ENCODE data around the gene KLHL34. TPM values are rescaled to one million over a fixed set of nuclear protein-coding genes. Genes with fewer than 3 reads are reported as not detected.

The KLHL34 gene
- total and polyA plus RNA-seq, 2 experiments from 2014 or later = 0.81 to 1.1 TPM

DNA sequence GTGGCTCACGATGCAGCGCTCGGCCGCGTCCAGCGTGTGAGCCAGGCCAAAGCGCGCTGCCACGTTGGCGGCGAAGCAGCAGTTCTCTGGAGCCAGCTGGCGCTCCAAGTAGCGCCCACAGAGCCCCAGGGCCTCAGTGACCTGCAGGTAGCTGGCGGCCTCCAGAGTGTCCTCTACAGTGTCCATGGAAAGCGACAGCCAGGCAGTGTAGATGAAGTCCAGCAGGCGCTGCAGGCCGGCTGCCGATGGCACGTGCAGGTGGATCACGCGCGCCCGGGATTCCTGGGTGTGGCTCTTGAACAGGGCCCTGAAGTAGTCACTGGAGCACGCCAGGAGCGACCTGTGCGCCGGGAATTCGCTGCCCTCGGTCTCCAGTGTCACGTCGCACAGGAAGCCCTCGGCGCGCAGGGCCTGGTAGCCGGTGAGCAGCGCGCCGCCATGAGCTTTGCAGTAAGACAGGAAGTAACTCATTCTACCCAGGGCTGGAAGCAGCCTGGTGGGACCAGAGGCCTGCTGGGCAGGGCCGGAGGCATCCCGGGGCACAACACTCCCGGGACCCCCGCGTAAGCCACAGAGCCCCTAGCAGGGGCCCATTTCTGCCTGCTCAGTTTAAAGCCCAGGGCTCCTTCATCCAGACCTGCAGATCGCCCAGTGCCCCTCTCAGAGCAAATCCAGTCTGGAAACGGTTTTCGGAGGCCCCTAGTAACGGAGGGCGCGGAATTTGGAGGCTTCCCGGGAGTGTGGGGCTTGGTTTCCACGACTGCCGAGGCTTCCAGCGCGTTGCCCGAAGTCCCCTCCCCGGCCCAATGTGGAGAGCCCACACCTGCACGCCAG lies 595 bp downstream of the KLHL34 start (continued):
- no peak for TF ChIP-seq ZNF462 (CRISPR knock-in tag; IDR thresholded peaks at IDR 0.05)
- TF ChIP-seq EZH2 (IDR thresholded peaks at IDR 0.05; ENCODE audit: low read depth, unreplicated experiment) = no peak
- TF ChIP-seq ZNF114 (CRISPR knock-in tag; IDR thresholded peaks at IDR 0.05) = no peak

DNA sequence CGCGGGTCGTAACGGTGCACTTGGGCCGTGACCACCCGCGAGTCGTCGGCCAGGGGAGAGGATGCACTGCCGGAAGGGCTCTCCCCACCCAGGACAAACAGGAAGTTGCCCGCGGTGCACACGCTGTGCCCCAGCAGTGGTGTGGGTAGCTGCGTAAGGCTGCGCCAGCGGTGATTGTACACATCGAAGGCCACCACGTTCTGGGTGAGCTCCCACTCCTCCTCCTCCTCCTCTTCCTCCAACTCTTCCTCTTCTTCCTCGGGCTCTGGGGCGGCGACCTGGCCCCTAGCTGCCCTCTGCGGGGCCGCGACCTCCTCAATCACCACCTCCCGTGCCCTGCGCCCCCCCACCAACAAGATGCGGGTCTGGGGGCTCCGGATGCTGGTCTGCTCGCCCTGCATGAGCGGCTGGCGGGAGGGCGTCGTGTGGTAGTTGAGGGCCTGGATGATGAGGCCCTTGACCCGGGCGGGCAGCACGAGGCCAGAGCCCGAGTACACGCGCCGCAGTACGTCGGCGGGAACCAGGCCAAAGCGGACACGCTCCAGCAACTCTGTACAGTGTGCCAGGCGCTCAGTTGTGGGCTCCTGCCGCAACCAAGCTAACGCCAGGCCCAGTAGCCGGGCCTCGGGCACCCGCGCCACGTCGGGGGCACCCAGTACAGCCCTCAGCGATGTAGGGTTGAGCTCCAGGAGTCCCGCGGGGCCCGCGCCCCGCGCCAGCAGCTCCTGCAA lies 1.4 kb downstream of the KLHL34 start:
- no peak overlapping the region for H3K27ac ChIP-seq (ENCODE audit: low read depth)
- DNase-seq (ENCODE audit: low spot score) (peak; percentile 7), ATAC-seq (no peak)
- no peak overlapping the region for H3K4me2 ChIP-seq
- H3K9me2 ChIP-seq (ENCODE audit: insufficient read depth) = no peaks in the 10 kb centered on the region
- Mint-ChIP-seq H3K36me3 (ENCODE audit: low read depth) (peaks cover 2% of the 10 kb centered on the region; the same call in 1 of the 3 replicates), H3K27ac (no peak overlapping the region), H3K27me3 (ENCODE audit: insufficient read depth, low read depth, poor library complexity) (peaks cover 3% of the 10 kb centered on the region), H3K9me3 (peaks cover 3% of the 10 kb centered on the region; the same call in 1 of the 3 replicates), H3K4me3 (no peak overlapping the region), H3K4me1 (peaks cover 4% of the 10 kb centered on the region; the same call in 2 of the 3 replicates)
- H3F3A ChIP-seq (replicated peaks; ENCODE audit: low read depth) = no peaks in the 10 kb centered on the region
- no peak overlapping the region for H2AFZ ChIP-seq
- no peaks in the 10 kb centered on the region for H4K20me1 ChIP-seq (replicated peaks; ENCODE audit: insufficient read depth)
- no peaks in the 10 kb centered on the region for H3K79me2 ChIP-seq (replicated peaks; ENCODE audit: insufficient read depth)
- H3K4me3 ChIP-seq = no peak overlapping the region
- no peaks in the 10 kb centered on the region for H3K4me1 ChIP-seq (ENCODE audit: insufficient read depth)
- peaks cover 8% of the 10 kb centered on the region; the same call in 1 of the 2 replicates for H3K27me3 ChIP-seq (ENCODE audit: insufficient read depth)
- H3K36me3 ChIP-seq (ENCODE audit: insufficient read depth) = no peaks in the 10 kb centered on the region; the same call in 1 of the 2 replicates
- TF ChIP-seq ZNF114 (CRISPR knock-in tag; IDR thresholded peaks at IDR 0.05) = no peak
- TF ChIP-seq, protein P1, sequence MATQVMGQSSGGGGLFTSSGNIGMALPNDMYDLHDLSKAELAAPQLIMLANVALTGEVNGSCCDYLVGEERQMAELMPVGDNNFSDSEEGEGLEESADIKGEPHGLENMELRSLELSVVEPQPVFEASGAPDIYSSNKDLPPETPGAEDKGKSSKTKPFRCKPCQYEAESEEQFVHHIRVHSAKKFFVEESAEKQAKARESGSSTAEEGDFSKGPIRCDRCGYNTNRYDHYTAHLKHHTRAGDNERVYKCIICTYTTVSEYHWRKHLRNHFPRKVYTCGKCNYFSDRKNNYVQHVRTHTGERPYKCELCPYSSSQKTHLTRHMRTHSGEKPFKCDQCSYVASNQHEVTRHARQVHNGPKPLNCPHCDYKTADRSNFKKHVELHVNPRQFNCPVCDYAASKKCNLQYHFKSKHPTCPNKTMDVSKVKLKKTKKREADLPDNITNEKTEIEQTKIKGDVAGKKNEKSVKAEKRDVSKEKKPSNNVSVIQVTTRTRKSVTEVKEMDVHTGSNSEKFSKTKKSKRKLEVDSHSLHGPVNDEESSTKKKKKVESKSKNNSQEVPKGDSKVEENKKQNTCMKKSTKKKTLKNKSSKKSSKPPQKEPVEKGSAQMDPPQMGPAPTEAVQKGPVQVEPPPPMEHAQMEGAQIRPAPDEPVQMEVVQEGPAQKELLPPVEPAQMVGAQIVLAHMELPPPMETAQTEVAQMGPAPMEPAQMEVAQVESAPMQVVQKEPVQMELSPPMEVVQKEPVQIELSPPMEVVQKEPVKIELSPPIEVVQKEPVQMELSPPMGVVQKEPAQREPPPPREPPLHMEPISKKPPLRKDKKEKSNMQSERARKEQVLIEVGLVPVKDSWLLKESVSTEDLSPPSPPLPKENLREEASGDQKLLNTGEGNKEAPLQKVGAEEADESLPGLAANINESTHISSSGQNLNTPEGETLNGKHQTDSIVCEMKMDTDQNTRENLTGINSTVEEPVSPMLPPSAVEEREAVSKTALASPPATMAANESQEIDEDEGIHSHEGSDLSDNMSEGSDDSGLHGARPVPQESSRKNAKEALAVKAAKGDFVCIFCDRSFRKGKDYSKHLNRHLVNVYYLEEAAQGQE (IDR thresholded peaks at IDR 0.05; ENCODE audit: unreplicated experiment) = no peak
- no peak for TF ChIP-seq STAT1 (IDR thresholded peaks at IDR 0.05; ENCODE audit: unreplicated experiment)
- TF ChIP-seq EZH2phosphoT487 (IDR thresholded peaks at IDR 0.05; ENCODE audit: unreplicated experiment) = no peak
- no peak for TF ChIP-seq CTCF (conservative IDR thresholded peaks at IDR 0.05; ENCODE audit: low read depth in 2 of 2)
- TF ChIP-seq, protein P2, sequence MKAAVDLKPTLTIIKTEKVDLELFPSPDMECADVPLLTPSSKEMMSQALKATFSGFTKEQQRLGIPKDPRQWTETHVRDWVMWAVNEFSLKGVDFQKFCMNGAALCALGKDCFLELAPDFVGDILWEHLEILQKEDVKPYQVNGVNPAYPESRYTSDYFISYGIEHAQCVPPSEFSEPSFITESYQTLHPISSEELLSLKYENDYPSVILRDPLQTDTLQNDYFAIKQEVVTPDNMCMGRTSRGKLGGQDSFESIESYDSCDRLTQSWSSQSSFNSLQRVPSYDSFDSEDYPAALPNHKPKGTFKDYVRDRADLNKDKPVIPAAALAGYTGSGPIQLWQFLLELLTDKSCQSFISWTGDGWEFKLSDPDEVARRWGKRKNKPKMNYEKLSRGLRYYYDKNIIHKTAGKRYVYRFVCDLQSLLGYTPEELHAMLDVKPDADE (IDR thresholded peaks at IDR 0.05) = no peak
- no peak for TF ChIP-seq ZNF331 (CRISPR knock-in tag; IDR thresholded peaks at IDR 0.05; ENCODE audit: low read depth)
